Measurements from ENCODE around the gene RHBDF2. TPM values are rescaled to one million over a fixed set of nuclear protein-coding genes. Genes with fewer than 3 reads are reported as not detected.

RHBDF2 gene
- total RNA-seq, 1 experiment from 2014 or later, result 36.2 TPM

- DNase-seq (ENCODE audit: low spot score), result no peak
Observed at GRCh38 chr17:76479515-76480060, 21.6 kb downstream of the RHBDF2 start.

DNA sequence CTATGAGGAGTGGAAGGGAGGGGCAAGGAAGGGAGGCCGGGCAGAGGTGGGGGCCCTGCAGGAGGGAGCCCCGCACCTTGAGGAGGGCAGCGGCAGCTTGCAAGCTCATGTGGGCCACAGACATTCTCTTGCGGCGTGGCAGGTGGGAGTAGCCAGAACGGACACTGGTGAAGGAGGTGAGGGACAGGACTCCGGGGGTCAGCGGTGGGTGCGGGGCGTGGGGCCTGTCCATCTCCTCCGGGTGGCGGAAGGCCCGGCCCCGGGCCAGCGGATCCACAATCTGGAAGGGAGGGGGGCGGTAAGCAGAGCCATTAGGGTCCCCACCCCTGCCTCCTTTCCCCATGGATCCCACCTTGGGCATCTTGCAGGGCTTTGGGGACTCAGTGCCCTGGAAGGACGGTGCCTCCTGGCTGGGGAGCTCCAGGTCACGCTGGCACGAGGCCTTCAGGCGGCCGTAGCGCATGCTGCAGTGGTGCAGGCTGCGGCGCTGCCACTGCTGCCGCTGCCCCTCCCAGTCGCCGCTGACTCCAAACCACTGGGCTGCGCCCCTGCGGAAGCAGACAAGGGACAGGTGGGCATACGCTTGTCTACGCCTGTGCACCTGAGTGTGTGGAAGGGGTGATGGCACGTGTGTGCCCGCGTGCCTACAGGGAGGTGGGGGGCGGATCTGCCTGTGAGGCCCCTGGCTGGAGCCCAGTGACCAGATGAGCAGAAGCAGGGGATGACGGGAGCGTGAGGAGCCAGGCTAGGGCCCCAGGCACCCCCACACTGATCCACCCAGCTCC is 22.3 kb downstream of the RHBDF2 start:
- no peak for DNase-seq (ENCODE audit: low spot score)

GRCh38 chr17:76478097-76478496 is 23.1 kb downstream of the RHBDF2 start:
- no peak for DNase-seq (ENCODE audit: low spot score)

DNA sequence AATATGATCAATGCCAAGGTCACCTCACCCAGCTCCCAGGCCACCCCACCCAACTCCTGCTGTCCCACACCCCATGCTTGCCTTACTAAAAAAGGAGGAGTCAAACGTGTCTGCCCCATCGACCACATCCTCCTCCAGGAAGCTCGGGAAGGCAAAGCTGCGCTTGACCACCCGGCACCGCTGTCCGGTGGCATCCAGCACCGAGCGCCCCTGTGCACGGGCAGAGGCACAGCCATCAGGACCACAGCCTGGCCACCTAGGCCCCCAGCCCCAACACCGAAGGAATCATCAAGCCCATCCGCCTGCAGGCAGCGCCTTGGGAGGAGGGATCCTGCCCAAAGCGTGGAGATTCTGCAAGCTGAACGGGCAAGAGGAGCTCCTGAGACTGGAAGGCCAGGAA is 23.6 kb downstream of the RHBDF2 start:
- DNase-seq (ENCODE audit: low spot score), result no peak

GRCh38 chr17:76476736-76477135 is 24.5 kb downstream of the RHBDF2 start:
- DNase-seq (ENCODE audit: low spot score), result no peak

- no peak for DNase-seq (ENCODE audit: low spot score)
Observed at GRCh38 chr17:76475302-76475701, 25.9 kb downstream of the RHBDF2 start.

DNA sequence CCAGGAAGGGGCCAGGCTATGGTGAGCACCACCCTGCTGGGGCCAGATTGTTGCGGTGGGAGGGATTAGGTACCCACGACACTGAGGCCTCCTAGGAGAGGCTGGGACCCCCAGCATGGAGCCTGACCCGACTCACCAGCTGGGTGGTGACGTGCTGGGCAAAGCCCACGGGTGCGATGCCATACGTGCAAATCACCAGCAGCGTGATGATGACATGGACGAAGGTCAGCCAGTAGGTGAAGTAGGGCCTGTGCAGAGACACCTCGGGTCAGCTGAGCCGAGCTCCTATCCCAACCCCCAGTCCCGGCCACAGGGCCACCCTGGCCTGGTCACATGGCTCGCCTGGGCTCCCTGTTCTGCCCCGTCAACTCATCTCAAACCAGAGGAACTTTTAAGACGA is 26.3 kb downstream of the RHBDF2 start:
- DNase-seq (ENCODE audit: low spot score), result no peak

- DNase-seq (ENCODE audit: low spot score), result no peak
Observed at GRCh38 chr17:76474238-76474637, 27.0 kb downstream of the RHBDF2 start.

GRCh38 chr17:76473541-76473985 is 27.7 kb downstream of the RHBDF2 start:
- DNase-seq (ENCODE audit: low spot score), result no peak

- DNase-seq (ENCODE audit: low spot score), result no peak
Observed at GRCh38 chr17:76472726-76473125, 28.5 kb downstream of the RHBDF2 start.

- no peak for DNase-seq (ENCODE audit: low spot score)
Observed at GRCh38 chr17:76472258-76472645, 29.0 kb downstream of the RHBDF2 start.

GRCh38 chr17:76471498-76472257 is 29.5 kb downstream of the RHBDF2 start:
- DNase-seq (ENCODE audit: low spot score), result no peak

- no peak for DNase-seq (ENCODE audit: low spot score)
Observed at GRCh38 chr17:76469991-76470739, 31.1 kb downstream of the RHBDF2 start.

GRCh38 chr17:76469076-76469990 is 31.9 kb downstream of the RHBDF2 start:
- no peak for DNase-seq (ENCODE audit: low spot score)

DNA sequence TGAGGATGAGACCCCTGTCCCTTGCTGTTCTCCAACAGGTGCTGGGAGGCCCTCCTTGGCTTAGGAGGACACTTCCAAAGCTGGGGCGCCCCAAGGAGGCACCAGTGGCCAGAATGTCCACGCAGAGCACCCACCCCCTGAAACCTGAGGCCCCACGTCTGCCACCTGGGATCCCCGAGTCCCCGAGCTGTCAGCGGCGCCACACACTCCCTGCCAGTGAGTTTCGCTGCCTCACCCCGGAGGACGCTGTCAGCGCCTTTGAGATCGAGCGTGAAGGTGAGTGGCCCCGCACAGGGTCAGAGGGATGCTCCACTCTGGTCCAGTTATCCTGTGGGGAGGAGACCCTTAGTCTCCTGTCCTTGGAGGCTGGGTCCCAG is 32.6 kb downstream of the RHBDF2 start:
- no peak for DNase-seq (ENCODE audit: low spot score)

- no peak for DNase-seq (ENCODE audit: low spot score)
Observed at GRCh38 chr17:76467809-76468633, 33.2 kb downstream of the RHBDF2 start.

DNA sequence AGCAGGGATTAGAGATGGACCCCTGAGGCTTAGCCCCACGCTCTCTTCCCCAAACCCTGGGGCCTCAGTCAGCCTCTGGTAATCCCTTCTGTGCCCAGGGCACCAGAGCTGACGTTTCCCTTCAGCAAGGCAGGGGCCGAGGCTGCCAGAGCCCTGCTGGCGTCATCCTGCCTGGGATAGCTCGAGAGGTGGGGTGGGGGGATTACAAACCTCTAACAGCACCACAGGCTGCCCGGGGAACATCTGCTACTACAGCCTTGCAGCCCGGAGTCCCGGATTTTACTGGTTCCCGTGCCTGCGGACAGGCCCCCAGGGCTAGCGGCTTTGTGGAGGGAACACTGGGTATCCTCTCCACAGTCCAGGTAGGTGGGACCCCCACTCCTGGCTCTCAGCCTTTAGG is 33.9 kb downstream of the RHBDF2 start, which contains the start of gene AANAT:
Gene AANAT (plus strand): TSS at position 238 of the 400 bp plus-strand sequence. CDS start 1,144 bp downstream, outside the sequence.
- DNase-seq (ENCODE audit: low spot score), result no peak

- DNase-seq (ENCODE audit: low spot score), result no peak
Observed at GRCh38 chr17:76466775-76467130, 34.5 kb downstream of the RHBDF2 start.

DNA sequence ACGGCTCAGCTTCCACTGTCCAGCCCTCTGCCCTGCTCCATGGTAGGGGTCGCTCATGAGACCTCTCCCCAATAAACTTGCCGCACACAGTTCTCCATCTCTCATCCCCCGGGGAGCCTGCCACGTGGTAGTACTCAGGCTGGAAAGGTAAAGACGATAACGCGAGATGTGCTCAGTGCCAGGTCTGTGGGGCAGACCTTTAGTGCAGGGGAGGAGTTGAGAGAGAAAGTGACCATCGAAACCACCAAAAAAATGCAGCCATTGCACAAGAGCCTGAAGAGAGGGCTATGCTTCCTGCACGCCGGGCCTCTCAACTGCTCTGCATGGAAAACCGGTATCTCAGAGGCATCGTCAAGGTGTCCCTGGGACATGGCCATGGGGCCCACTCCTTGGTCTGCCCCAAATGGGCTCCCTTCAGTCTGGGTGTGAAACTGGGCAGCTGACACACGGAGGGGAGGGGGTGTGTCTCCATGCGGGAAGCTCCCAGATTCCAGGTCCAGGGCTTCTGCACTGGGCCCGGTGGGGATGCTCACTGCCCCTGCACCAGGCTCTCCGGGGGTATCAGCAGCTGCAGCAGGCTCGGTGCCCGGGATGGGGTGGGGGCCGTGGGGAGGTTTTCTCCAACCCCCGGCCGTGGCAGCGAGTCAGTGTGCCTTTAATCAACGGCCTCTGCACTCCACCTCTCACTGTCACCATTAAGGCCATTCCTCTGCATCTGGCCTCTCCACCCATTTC is 38.5 kb downstream of the RHBDF2 start:
- DNase-seq (ENCODE audit: low spot score), result no peak

All from A172 (cell line).